ENCODE results near the gene ZNF783. TPM values are rescaled to one million over a fixed set of nuclear protein-coding genes. Genes with fewer than 3 reads are reported as not detected.

ZNF783 gene
- total and polyA plus RNA-seq, 2 of the 8 experiments (the other 6 are each of a cell fraction or from before 2014, with no cell fraction given), result 7.3 to 8.2 TPM

GRCh38 chr7:149226840-149227494 lies 35.0 kb upstream of the ZNF783 start (continued):
- TF ChIP-seq, protein P1, sequence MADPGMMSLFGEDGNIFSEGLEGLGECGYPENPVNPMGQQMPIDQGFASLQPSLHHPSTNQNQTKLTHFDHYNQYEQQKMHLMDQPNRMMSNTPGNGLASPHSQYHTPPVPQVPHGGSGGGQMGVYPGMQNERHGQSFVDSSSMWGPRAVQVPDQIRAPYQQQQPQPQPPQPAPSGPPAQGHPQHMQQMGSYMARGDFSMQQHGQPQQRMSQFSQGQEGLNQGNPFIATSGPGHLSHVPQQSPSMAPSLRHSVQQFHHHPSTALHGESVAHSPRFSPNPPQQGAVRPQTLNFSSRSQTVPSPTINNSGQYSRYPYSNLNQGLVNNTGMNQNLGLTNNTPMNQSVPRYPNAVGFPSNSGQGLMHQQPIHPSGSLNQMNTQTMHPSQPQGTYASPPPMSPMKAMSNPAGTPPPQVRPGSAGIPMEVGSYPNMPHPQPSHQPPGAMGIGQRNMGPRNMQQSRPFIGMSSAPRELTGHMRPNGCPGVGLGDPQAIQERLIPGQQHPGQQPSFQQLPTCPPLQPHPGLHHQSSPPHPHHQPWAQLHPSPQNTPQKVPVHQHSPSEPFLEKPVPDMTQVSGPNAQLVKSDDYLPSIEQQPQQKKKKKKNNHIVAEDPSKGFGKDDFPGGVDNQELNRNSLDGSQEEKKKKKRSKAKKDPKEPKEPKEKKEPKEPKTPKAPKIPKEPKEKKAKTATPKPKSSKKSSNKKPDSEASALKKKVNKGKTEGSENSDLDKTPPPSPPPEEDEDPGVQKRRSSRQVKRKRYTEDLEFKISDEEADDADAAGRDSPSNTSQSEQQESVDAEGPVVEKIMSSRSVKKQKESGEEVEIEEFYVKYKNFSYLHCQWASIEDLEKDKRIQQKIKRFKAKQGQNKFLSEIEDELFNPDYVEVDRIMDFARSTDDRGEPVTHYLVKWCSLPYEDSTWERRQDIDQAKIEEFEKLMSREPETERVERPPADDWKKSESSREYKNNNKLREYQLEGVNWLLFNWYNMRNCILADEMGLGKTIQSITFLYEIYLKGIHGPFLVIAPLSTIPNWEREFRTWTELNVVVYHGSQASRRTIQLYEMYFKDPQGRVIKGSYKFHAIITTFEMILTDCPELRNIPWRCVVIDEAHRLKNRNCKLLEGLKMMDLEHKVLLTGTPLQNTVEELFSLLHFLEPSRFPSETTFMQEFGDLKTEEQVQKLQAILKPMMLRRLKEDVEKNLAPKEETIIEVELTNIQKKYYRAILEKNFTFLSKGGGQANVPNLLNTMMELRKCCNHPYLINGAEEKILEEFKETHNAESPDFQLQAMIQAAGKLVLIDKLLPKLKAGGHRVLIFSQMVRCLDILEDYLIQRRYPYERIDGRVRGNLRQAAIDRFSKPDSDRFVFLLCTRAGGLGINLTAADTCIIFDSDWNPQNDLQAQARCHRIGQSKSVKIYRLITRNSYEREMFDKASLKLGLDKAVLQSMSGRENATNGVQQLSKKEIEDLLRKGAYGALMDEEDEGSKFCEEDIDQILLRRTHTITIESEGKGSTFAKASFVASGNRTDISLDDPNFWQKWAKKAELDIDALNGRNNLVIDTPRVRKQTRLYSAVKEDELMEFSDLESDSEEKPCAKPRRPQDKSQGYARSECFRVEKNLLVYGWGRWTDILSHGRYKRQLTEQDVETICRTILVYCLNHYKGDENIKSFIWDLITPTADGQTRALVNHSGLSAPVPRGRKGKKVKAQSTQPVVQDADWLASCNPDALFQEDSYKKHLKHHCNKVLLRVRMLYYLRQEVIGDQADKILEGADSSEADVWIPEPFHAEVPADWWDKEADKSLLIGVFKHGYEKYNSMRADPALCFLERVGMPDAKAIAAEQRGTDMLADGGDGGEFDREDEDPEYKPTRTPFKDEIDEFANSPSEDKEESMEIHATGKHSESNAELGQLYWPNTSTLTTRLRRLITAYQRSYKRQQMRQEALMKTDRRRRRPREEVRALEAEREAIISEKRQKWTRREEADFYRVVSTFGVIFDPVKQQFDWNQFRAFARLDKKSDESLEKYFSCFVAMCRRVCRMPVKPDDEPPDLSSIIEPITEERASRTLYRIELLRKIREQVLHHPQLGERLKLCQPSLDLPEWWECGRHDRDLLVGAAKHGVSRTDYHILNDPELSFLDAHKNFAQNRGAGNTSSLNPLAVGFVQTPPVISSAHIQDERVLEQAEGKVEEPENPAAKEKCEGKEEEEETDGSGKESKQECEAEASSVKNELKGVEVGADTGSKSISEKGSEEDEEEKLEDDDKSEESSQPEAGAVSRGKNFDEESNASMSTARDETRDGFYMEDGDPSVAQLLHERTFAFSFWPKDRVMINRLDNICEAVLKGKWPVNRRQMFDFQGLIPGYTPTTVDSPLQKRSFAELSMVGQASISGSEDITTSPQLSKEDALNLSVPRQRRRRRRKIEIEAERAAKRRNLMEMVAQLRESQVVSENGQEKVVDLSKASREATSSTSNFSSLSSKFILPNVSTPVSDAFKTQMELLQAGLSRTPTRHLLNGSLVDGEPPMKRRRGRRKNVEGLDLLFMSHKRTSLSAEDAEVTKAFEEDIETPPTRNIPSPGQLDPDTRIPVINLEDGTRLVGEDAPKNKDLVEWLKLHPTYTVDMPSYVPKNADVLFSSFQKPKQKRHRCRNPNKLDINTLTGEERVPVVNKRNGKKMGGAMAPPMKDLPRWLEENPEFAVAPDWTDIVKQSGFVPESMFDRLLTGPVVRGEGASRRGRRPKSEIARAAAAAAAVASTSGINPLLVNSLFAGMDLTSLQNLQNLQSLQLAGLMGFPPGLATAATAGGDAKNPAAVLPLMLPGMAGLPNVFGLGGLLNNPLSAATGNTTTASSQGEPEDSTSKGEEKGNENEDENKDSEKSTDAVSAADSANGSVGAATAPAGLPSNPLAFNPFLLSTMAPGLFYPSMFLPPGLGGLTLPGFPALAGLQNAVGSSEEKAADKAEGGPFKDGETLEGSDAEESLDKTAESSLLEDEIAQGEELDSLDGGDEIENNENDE (IDR thresholded peaks at IDR 0.05; ENCODE audit: insufficient replicate concordance, low read length), result no peak
- no peak for TF ChIP-seq EP300 (IDR thresholded peaks at IDR 0.05; ENCODE audit: borderline replicate concordance in 1 of 2, low read depth in 2 of 2, low read length in 2 of 2)

Measured in H1 (cell line).